Caco-2 (cell line): ENCODE measurements around the gene JMJD8. TPM values are rescaled to one million over a fixed set of nuclear protein-coding genes. Genes with fewer than 3 reads are reported as not detected.

Source experiments
- BruUV-seq: library from RNA; stranded (reverse); fragments of 400-500 nt; replicated peaks from 2 replicates; lab custom pipeline; 2021; lab: Mats Ljungman, UMichigan
- CTCF ChIA-PET: fragments of 300-600 bp; sonication (Branson Sonifier 250); formaldehyde crosslinking; loops from one replicate; lab custom pipeline; 2022; ENCODE audit warnings: antibody characterized with exemption; lab: Charles Lee
- POLR2A ChIA-PET: fragments of 300-600 bp; sonication (Branson Sonifier 250); formaldehyde crosslinking; loops from one replicate; lab custom pipeline; 2022; ENCODE audit warnings: antibody characterized with exemption; lab: Charles Lee
- DNase-seq, 2 experiments: peaks; one replicate each; pipeline versions ENCODE4 v3.0.0 to v3.0.0-alpha.2; 2020 to 2022
- H3K27me3 ChIP-seq: replicated peaks from 2 replicates; pipeline ENCODE4 v1.6.0; 2011; ENCODE audit warnings: low read length; ENCODE audit not compliant: control insufficient read depth, insufficient read depth
- H3K36me3 ChIP-seq: 2 replicates; pipeline ENCODE4 v1.5.1; 2011; ENCODE audit warnings: low read length; ENCODE audit not compliant: control insufficient read depth, insufficient read depth
- H3K4me1 ChIP-seq: fragments of 250-450 bp; sonication (Bioruptor Pico); 2 replicates; pipeline ENCODE4 v1.5.1; 2020; ENCODE audit warnings: mild to moderate bottlenecking
- H3K4me3 ChIP-seq: 2 replicates; pipeline ENCODE4 v1.5.1; 2011; ENCODE audit warnings: low read depth, mild to moderate bottlenecking, control low read depth, low read length
- H3K9me3 ChIP-seq: fragments of 250-450 bp; sonication (Bioruptor Pico); 2 replicates; pipeline ENCODE4 v1.5.1; 2020; ENCODE audit warnings: mild to moderate bottlenecking, moderate library complexity
- H3K27ac Mint-ChIP-seq: one replicate; pipeline ENCODE4 v1.8.0; 2022; ENCODE audit warnings: mixed read lengths; ENCODE audit not compliant: unreplicated experiment
- H3K27me3 Mint-ChIP-seq: one replicate; pipeline ENCODE4 v1.8.0; 2022; ENCODE audit warnings: mixed read lengths; ENCODE audit not compliant: insufficient read depth, unreplicated experiment
- H3K36me3 Mint-ChIP-seq: one replicate; pipeline ENCODE4 v1.8.0; 2022; ENCODE audit warnings: mild to moderate bottlenecking, mixed read lengths; ENCODE audit not compliant: insufficient read depth, unreplicated experiment
- H3K4me1 Mint-ChIP-seq: one replicate; pipeline ENCODE4 v1.8.0; 2022; ENCODE audit warnings: low read depth, mixed read lengths; ENCODE audit not compliant: unreplicated experiment
- H3K4me3 Mint-ChIP-seq: one replicate; pipeline ENCODE4 v1.8.0; 2022; ENCODE audit warnings: mild to moderate bottlenecking, moderate library complexity, mixed read lengths; ENCODE audit not compliant: unreplicated experiment
- H3K9me3 Mint-ChIP-seq: one replicate; pipeline ENCODE4 v1.8.0; 2022; ENCODE audit warnings: mixed read lengths; ENCODE audit not compliant: unreplicated experiment
- CTCF ChIP-seq, 2 experiments: fragments of 200-600 bp in 1 of 2; IDR thresholded peaks; 1 replicate in 1 of 2; 2 replicates in 1 of 2; pipeline versions ENCODE4 v1.5.1 to v1.8.0; 2011 to 2022; ENCODE audit warnings: antibody characterized with exemption in 1 of 2, control low read depth in 1 of 2, inconsistent platforms in 1 of 2, low read depth in 1 of 2, low read length in 1 of 2, mild to moderate bottlenecking in 1 of 2, moderate library complexity in 1 of 2; ENCODE audit not compliant: insufficient read depth in 1 of 2, severe bottlenecking in 1 of 2, unreplicated experiment in 1 of 2
- intact Hi-C: fragments of 100-400 bp; cut with micrococcal nuclease; formaldehyde crosslinking; loops from one replicate; pipeline ENCODE4 v1.10.0; 2022; ENCODE audit not compliant: unreplicated experiment
- total RNA-seq: library from RNA; stranded (reverse); gene quantifications from 2 replicates; pipeline ENCODE4 v1.2.3, GENCODE V29; 2022

JMJD8 gene
- total RNA-seq, 1 experiment from 2014 or later = 52.4 TPM

DNA sequence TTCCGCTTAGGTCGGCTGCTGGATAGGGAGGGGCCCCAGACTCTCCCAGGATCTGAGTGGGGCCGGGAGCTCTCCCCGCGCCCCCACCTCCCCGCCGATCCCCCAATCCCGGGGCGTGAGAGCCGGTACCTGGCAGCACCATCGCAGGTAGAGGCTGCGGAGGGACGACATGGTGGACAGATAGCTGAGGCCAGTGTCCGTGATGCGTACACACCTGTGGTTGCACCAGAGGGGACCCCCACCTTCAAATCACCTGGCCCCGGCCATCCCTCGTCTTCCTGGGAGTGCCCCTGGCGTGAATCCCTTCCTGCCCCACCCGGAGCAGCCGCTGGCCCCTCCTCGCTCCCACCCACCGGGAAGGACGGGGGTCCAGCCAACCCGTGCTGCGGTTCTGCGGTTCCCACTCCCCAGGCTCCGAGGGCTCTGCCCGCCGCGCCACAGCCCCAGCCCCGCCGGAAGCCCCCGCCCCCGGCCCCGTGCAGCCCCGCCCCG lies 10.8 kb upstream of the JMJD8 start:
- Histone ChIP-seq H3K27me3 (no peaks in the 10 kb centered on the region), H3K4me1 (peaks cover 14% of the 10 kb centered on the region; the same call in 1 of the 2 replicates), H3K36me3 (no peaks in the 10 kb centered on the region), H3K4me3 (peak overlapping the region; percentile 51), H3K9me3 (no peaks in the 10 kb centered on the region)
- no peaks in the 10 kb centered on the region for H3K27me3 Mint-ChIP-seq
- DNase-seq = no peak
- peaks cover 17% of the 10 kb centered on the region for H3K36me3 Mint-ChIP-seq
- peaks cover 6% of the 10 kb centered on the region for H3K4me1 Mint-ChIP-seq
- TF ChIP-seq CTCF (IDR thresholded peaks at IDR 0.05; ENCODE audit: insufficient read depth in 1 of 2, low read depth in 1 of 2, low read length in 1 of 2, severe bottlenecking in 1 of 2, unreplicated experiment in 1 of 2) = no peak
- POLR2A ChIA-PET = interaction anchor here (0.6 to 2.0 kb wide), 6 partner anchors 15 to 1088 kb away, joined by 3 to 10 read pairs (median 4); partner anchors contain the start of genes ANTKMT, NUBP2, SPSB3 and STUB1
- no peaks in the 10 kb centered on the region for H3K9me3 Mint-ChIP-seq
- intact Hi-C loops = no loop called here
- no peak overlapping the region for H3K27ac Mint-ChIP-seq
- peak overlapping the region; percentile 71 for H3K4me3 Mint-ChIP-seq
- no TSS peak for BruUV-seq
- CTCF ChIA-PET = interaction anchor here (0.5 to 1.0 kb wide), 4 partner anchors 15 to 50 kb away, joined by 3 to 4 read pairs (median 3); partner anchors contain the start of gene STUB1

GRCh38 chr16:694187-694862 lies 10.2 kb upstream of the JMJD8 start:
- intact Hi-C loops = no loop called here
- Mint-ChIP-seq H3K9me3 (no peaks in the 10 kb centered on the region), H3K27me3 (no peaks in the 10 kb centered on the region), H3K27ac (no peak overlapping the region), H3K4me3 (peak overlapping the region; percentile 71), H3K36me3 (peaks cover 20% of the 10 kb centered on the region), H3K4me1 (peaks cover 7% of the 10 kb centered on the region)
- CTCF ChIA-PET = interaction anchor here (1.0 kb wide), 1 partner anchor 25 kb away, joined by 3 read pairs; no protein-coding TSS in a partner anchor
- Histone ChIP-seq H3K4me3 (peak overlapping the region; percentile 51), H3K27me3 (no peaks in the 10 kb centered on the region), H3K9me3 (no peaks in the 10 kb centered on the region), H3K36me3 (no peaks in the 10 kb centered on the region), H3K4me1 (peaks cover 14% of the 10 kb centered on the region; the same call in 1 of the 2 replicates)
- peak; percentile 70 to 72 for DNase-seq
- BruUV-seq = no TSS peak
- POLR2A ChIA-PET = interaction anchor here (2.0 kb wide), 1 partner anchor 27 kb away, joined by 7 read pairs; the partner anchor contains the start of gene ANTKMT
- no peak for TF ChIP-seq CTCF (IDR thresholded peaks at IDR 0.05; ENCODE audit: insufficient read depth in 1 of 2, low read depth in 1 of 2, low read length in 1 of 2, severe bottlenecking in 1 of 2, unreplicated experiment in 1 of 2)

GRCh38 chr16:693766-694165 lies 9.6 kb upstream of the JMJD8 start:
- Mint-ChIP-seq H3K36me3 (peaks cover 20% of the 10 kb centered on the region), H3K4me3 (peak overlapping the region; percentile 71), H3K27ac (no peak overlapping the region), H3K9me3 (no peaks in the 10 kb centered on the region), H3K27me3 (no peaks in the 10 kb centered on the region), H3K4me1 (peaks cover 7% of the 10 kb centered on the region)
- POLR2A ChIA-PET = interaction anchor here (2.0 kb wide), 1 partner anchor 28 kb away, joined by 7 read pairs; the partner anchor contains the start of gene ANTKMT
- Histone ChIP-seq H3K27me3 (no peaks in the 10 kb centered on the region), H3K9me3 (no peaks in the 10 kb centered on the region), H3K36me3 (no peaks in the 10 kb centered on the region), H3K4me1 (peaks cover 14% of the 10 kb centered on the region; the same call in 1 of the 2 replicates), H3K4me3 (peak overlapping the region; percentile 51)
- no peak for TF ChIP-seq CTCF (IDR thresholded peaks at IDR 0.05; ENCODE audit: insufficient read depth in 1 of 2, low read depth in 1 of 2, low read length in 1 of 2, severe bottlenecking in 1 of 2, unreplicated experiment in 1 of 2)
- DNase-seq = no peak
- CTCF ChIA-PET = interaction anchor here (0.6 to 1.0 kb wide), 2 partner anchors 26 kb away, joined by 3 read pairs; no protein-coding TSS in a partner anchor
- no TSS peak for BruUV-seq
- intact Hi-C loops = no loop called here
